Measurements from ENCODE around the gene DNAH10.

Gene DNAH10

GRCh38 chr12:123744836-123745235, 17.3 kb upstream of the DNAH10 start:
- DNase-seq (ENCODE audit: low spot score): no peak

GRCh38 chr12:123747309-123747708, 14.8 kb upstream of the DNAH10 start:
- peaks cover 39 to 92% of the 10 kb centered on the region in 2 donors for H3K36me3 ChIP-seq (replicated peaks in 1 of 2; ENCODE audit: control insufficient read depth in 2 of 2, insufficient read depth in 2 of 2, low read length in 2 of 2)
- no peak overlapping the region for H4K91ac ChIP-seq (ENCODE audit: low read depth, low read length, poor library complexity)
- H2BK12ac ChIP-seq (ENCODE audit: low read length): no peak overlapping the region
- H2BK15ac ChIP-seq (ENCODE audit: low read length): no peak overlapping the region
- H3K9ac ChIP-seq (ENCODE audit: low read depth, low read length, poor library complexity): peak overlapping the region; percentile 74
- no peak overlapping the region for H3K4me3 ChIP-seq (ENCODE audit: low read length in 2 of 2)
- no peak overlapping the region for H3K23ac ChIP-seq (ENCODE audit: low read depth, low read length, poor library complexity)
- H3K9me3 ChIP-seq (replicated peaks in 1 of 2; ENCODE audit: control insufficient read depth in 2 of 2, insufficient read depth in 1 of 2, low read depth in 1 of 2, low read length in 2 of 2): peaks cover 0 to 3% of the 10 kb centered on the region in 2 donors
- H3K4me2 ChIP-seq (ENCODE audit: insufficient read depth, low read length, poor library complexity, severe bottlenecking): no peak overlapping the region
- peaks cover 3% of the 10 kb centered on the region for H3K79me1 ChIP-seq (ENCODE audit: low read depth, low read length)
- WGBS, 2 donors (ENCODE audit: extremely low coverage in 2 of 2, insufficient read length in 2 of 2, insufficient replicate concordance in 1 of 2): no CpG with 5 or more reads among the region's 5 CpGs
- H2AK5ac ChIP-seq (ENCODE audit: low read depth, low read length): no peak overlapping the region
- H3K18ac ChIP-seq (ENCODE audit: low read length): no peak overlapping the region
- no peak overlapping the region for H2BK120ac ChIP-seq (ENCODE audit: low read depth, low read length)
- DNase-seq (ENCODE audit: low spot score): no peak
- no peaks in the 10 kb centered on the region for H3K27me3 ChIP-seq (ENCODE audit: control insufficient read depth in 3 of 3, insufficient read depth in 3 of 3, low read depth in 1 of 3, low read length in 3 of 3)
- H3K4me1 ChIP-seq (ENCODE audit: control insufficient read depth in 2 of 2, insufficient read depth in 1 of 2, low read depth in 1 of 2, low read length in 2 of 2): no peaks in the 10 kb centered on the region
- H3K27ac ChIP-seq (replicated peaks; ENCODE audit: low read length): no peak overlapping the region
- H3K14ac ChIP-seq (ENCODE audit: low read length): no peak overlapping the region
- no peak overlapping the region for H2AFZ ChIP-seq (ENCODE audit: low read length)
- no peak overlapping the region for H2BK5ac ChIP-seq (ENCODE audit: low read length)
- no peak overlapping the region for H3K4ac ChIP-seq (ENCODE audit: low read length)
- H4K8ac ChIP-seq (ENCODE audit: low read depth, low read length): no peak overlapping the region

More at GRCh38 chr12:123744836-123745235, 17.3 kb upstream of the DNAH10 start:
- peak overlapping the region in 1 of 2 donors; percentile 14 for H3K4me3 ChIP-seq (ENCODE audit: low read length in 2 of 2)
- no peak overlapping the region for H2AK5ac ChIP-seq (ENCODE audit: low read depth, low read length)
- H3K9me3 ChIP-seq (replicated peaks in 1 of 2; ENCODE audit: control insufficient read depth in 2 of 2, insufficient read depth in 1 of 2, low read depth in 1 of 2, low read length in 2 of 2): peaks cover 0 to 3% of the 10 kb centered on the region in 2 donors
- no peak overlapping the region for H3K9ac ChIP-seq (ENCODE audit: low read depth, low read length, poor library complexity)
- no peaks in the 10 kb centered on the region for H3K4me1 ChIP-seq (ENCODE audit: control insufficient read depth in 2 of 2, insufficient read depth in 1 of 2, low read depth in 1 of 2, low read length in 2 of 2)
- no peak overlapping the region for H3K4me2 ChIP-seq (ENCODE audit: insufficient read depth, low read length, poor library complexity, severe bottlenecking)
- no peak overlapping the region for H4K91ac ChIP-seq (ENCODE audit: low read depth, low read length, poor library complexity)
- no CpG with 5 or more reads among the region's 12 CpGs for WGBS, 2 donors (ENCODE audit: extremely low coverage in 2 of 2, insufficient read length in 2 of 2, insufficient replicate concordance in 1 of 2)
- peaks cover 3% of the 10 kb centered on the region for H3K79me1 ChIP-seq (ENCODE audit: low read depth, low read length)
- peak overlapping the region; percentile 38 for H3K23ac ChIP-seq (ENCODE audit: low read depth, low read length, poor library complexity)
- no peak overlapping the region for H4K8ac ChIP-seq (ENCODE audit: low read depth, low read length)
- H2BK5ac ChIP-seq (ENCODE audit: low read length): no peak overlapping the region
- H3K36me3 ChIP-seq (replicated peaks in 1 of 2; ENCODE audit: control insufficient read depth in 2 of 2, insufficient read depth in 2 of 2, low read length in 2 of 2): peaks cover 38 to 94% of the 10 kb centered on the region in 2 donors
- H2BK12ac ChIP-seq (ENCODE audit: low read length): no peak overlapping the region
- H3K14ac ChIP-seq (ENCODE audit: low read length): no peak overlapping the region
- no peak overlapping the region for H2BK15ac ChIP-seq (ENCODE audit: low read length)
- no peaks in the 10 kb centered on the region for H3K27me3 ChIP-seq (ENCODE audit: control insufficient read depth in 3 of 3, insufficient read depth in 3 of 3, low read depth in 1 of 3, low read length in 3 of 3)
- H3K18ac ChIP-seq (ENCODE audit: low read length): no peak overlapping the region
- H2BK120ac ChIP-seq (ENCODE audit: low read depth, low read length): no peak overlapping the region
- no peak overlapping the region for H2AFZ ChIP-seq (ENCODE audit: low read length)
- no peak overlapping the region for H3K27ac ChIP-seq (replicated peaks; ENCODE audit: low read length)
- H3K4ac ChIP-seq (ENCODE audit: low read length): no peak overlapping the region

- Histone ChIP-seq H3K9ac (ENCODE audit: low read depth, low read length, poor library complexity) (no peak overlapping the region), H3K23ac (ENCODE audit: low read depth, low read length, poor library complexity) (no peak overlapping the region), H2BK120ac (ENCODE audit: low read depth, low read length) (no peak overlapping the region), H3K27me3 (ENCODE audit: control insufficient read depth in 3 of 3, insufficient read depth in 3 of 3, low read depth in 1 of 3, low read length in 3 of 3) (no peaks in the 10 kb centered on the region), H2BK15ac (ENCODE audit: low read length) (no peak overlapping the region), H3K4ac (ENCODE audit: low read length) (no peak overlapping the region), H3K4me1 (ENCODE audit: control insufficient read depth in 2 of 2, insufficient read depth in 1 of 2, low read depth in 1 of 2, low read length in 2 of 2) (no peaks in the 10 kb centered on the region), H3K4me3 (ENCODE audit: low read length in 2 of 2) (no peak overlapping the region), H2BK12ac (ENCODE audit: low read length) (no peak overlapping the region), H3K18ac (ENCODE audit: low read length) (no peak overlapping the region), H2BK5ac (ENCODE audit: low read length) (no peak overlapping the region), H3K79me1 (ENCODE audit: low read depth, low read length) (peaks cover 3% of the 10 kb centered on the region), H3K14ac (ENCODE audit: low read length) (no peak overlapping the region), H2AK5ac (ENCODE audit: low read depth, low read length) (no peak overlapping the region), H4K91ac (ENCODE audit: low read depth, low read length, poor library complexity) (no peak overlapping the region), H4K8ac (ENCODE audit: low read depth, low read length) (no peak overlapping the region), H3K4me2 (ENCODE audit: insufficient read depth, low read length, poor library complexity, severe bottlenecking) (no peak overlapping the region), H3K27ac (replicated peaks; ENCODE audit: low read length) (no peak overlapping the region), H2AFZ (ENCODE audit: low read length) (no peak overlapping the region), H3K9me3 (replicated peaks in 1 of 2; ENCODE audit: control insufficient read depth in 2 of 2, insufficient read depth in 1 of 2, low read depth in 1 of 2, low read length in 2 of 2) (peaks cover 0 to 3% of the 10 kb centered on the region in 2 donors), H3K36me3 (replicated peaks in 1 of 2; ENCODE audit: control insufficient read depth in 2 of 2, insufficient read depth in 2 of 2, low read length in 2 of 2) (peaks cover 36 to 93% of the 10 kb centered on the region in 2 donors)
- no CpG with 5 or more reads among the region's 6 CpGs for WGBS, 2 donors (ENCODE audit: extremely low coverage in 2 of 2, insufficient read length in 2 of 2, insufficient replicate concordance in 1 of 2)
- no peak for DNase-seq (ENCODE audit: low spot score)
Measured at GRCh38 chr12:123748161-123748560, 13.9 kb upstream of the DNAH10 start.

- H3K9me3 ChIP-seq (replicated peaks in 1 of 2; ENCODE audit: control insufficient read depth in 2 of 2, insufficient read depth in 1 of 2, low read depth in 1 of 2, low read length in 2 of 2): peaks cover 0 to 3% of the 10 kb centered on the region in 2 donors
- H4K8ac ChIP-seq (ENCODE audit: low read depth, low read length): no peak overlapping the region
- peaks cover 38 to 93% of the 10 kb centered on the region in 2 donors for H3K36me3 ChIP-seq (replicated peaks in 1 of 2; ENCODE audit: control insufficient read depth in 2 of 2, insufficient read depth in 2 of 2, low read length in 2 of 2)
- H3K4me1 ChIP-seq (ENCODE audit: control insufficient read depth in 2 of 2, insufficient read depth in 1 of 2, low read depth in 1 of 2, low read length in 2 of 2): no peaks in the 10 kb centered on the region
- no peak overlapping the region for H3K18ac ChIP-seq (ENCODE audit: low read length)
- H2BK5ac ChIP-seq (ENCODE audit: low read length): no peak overlapping the region
- H2AK5ac ChIP-seq (ENCODE audit: low read depth, low read length): no peak overlapping the region
- no peak overlapping the region for H3K14ac ChIP-seq (ENCODE audit: low read length)
- H3K4me2 ChIP-seq (ENCODE audit: insufficient read depth, low read length, poor library complexity, severe bottlenecking): no peak overlapping the region
- H3K9ac ChIP-seq (ENCODE audit: low read depth, low read length, poor library complexity): no peak overlapping the region
- H2BK12ac ChIP-seq (ENCODE audit: low read length): no peak overlapping the region
- no peaks in the 10 kb centered on the region for H3K27me3 ChIP-seq (ENCODE audit: control insufficient read depth in 3 of 3, insufficient read depth in 3 of 3, low read depth in 1 of 3, low read length in 3 of 3)
- no peak overlapping the region for H3K4me3 ChIP-seq (ENCODE audit: low read length in 2 of 2)
- H3K79me1 ChIP-seq (ENCODE audit: low read depth, low read length): peaks cover 3% of the 10 kb centered on the region
- no peak overlapping the region for H3K4ac ChIP-seq (ENCODE audit: low read length)
- no peak overlapping the region for H3K23ac ChIP-seq (ENCODE audit: low read depth, low read length, poor library complexity)
- no peak for DNase-seq (ENCODE audit: low spot score)
- H2BK15ac ChIP-seq (ENCODE audit: low read length): no peak overlapping the region
- no peak overlapping the region for H2AFZ ChIP-seq (ENCODE audit: low read length)
- no CpG with 5 or more reads among the region's 4 CpGs for WGBS, 2 donors (ENCODE audit: extremely low coverage in 2 of 2, insufficient read length in 2 of 2, insufficient replicate concordance in 1 of 2)
- no peak overlapping the region for H3K27ac ChIP-seq (replicated peaks; ENCODE audit: low read length)
- H4K91ac ChIP-seq (ENCODE audit: low read depth, low read length, poor library complexity): no peak overlapping the region
- no peak overlapping the region for H2BK120ac ChIP-seq (ENCODE audit: low read depth, low read length)
Measured at GRCh38 chr12:123748661-123749060, 13.4 kb upstream of the DNAH10 start.

Data from neuronal stem cell (in vitro differentiated cells).